Lower leg skin (tissue), 4 donors: Measurements from ENCODE around the gene ZDHHC3. TPM values are rescaled to one million over a fixed set of nuclear protein-coding genes. Genes with fewer than 3 reads are reported as not detected.

ENCODE experiments used
- DNase-seq, 2 donors: peaks; one replicate each; pipeline ENCODE4 v3.0.0-alpha.2; 2019; ENCODE audit warnings: low spot score in 2 of 2
- H3K4me3 ChIP-seq: fragments of 200-600 bp; sonication (generic); 2 replicates; pipeline ENCODE4 v1.5.1; 2017; ENCODE audit warnings: mild to moderate bottlenecking, low read depth; ENCODE audit not compliant: poor library complexity, severe bottlenecking
- POLR2A ChIP-seq, 2 donors: fragments of 450-650 bp; IDR thresholded peaks; one replicate each; pipeline ENCODE4 v1.6.1; 2016 to 2017; ENCODE audit warnings: antibody characterized with exemption in 2 of 2, mild to moderate bottlenecking in 1 of 2, moderate library complexity in 1 of 2
- WGBS, 2 donors: methylation state at CpG; one replicate each; pipeline ENCODE4 v1.1.5; 2018; 5-methylcytosine and 5-hydroxymethylcytosine counted together
- intact Hi-C: fragments of 100-400 bp; cut with DNase I; formaldehyde crosslinking; loops from one replicate; pipeline ENCODE4 v1.15.0; 2023; ENCODE audit warnings: low total_unique reads
- total RNA-seq, 4 donors: library from RNA; depleted of rRNA; stranded (reverse); fragments of >200 nt; gene quantifications; one replicate each; pipeline ENCODE4 v1.1.0, GENCODE V29; 2016
- TF ChIP-seq, protein P1 (sequence below), 3 donors: fragments of 450-650 bp; IDR thresholded peaks; one replicate each; pipeline ENCODE4 v1.5.1; 2016; ENCODE audit warnings: antibody characterized with exemption in 3 of 3, mild to moderate bottlenecking in 3 of 3, moderate library complexity in 2 of 3

Gene ZDHHC3
- total RNA-seq, 4 donors from 2014 or later = 146 to 177 (median 159) TPM

DNA sequence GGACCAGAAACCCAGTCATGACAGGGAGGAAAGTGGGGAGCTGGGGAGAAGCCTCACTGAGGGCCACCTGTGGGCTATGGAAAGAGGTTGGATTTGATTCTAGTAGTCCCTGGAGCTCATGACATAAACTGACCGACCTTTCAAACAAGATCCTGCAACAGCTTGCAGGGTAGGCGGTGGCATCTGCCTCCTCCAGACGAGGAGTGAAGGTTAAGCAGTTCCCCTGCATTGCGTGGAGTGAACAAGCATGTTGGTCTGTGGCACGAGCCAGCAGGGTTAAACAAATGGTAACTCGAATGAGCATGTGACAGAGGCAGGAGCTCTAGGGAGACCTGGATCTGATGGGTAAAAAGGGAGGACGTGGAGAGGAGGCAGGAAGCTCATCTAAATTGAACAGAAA, 88.9 kb downstream of the ZDHHC3 start:
- no peak overlapping the region for H3K4me3 ChIP-seq
- intact Hi-C loops = no loop called here
- TF ChIP-seq, protein P1, sequence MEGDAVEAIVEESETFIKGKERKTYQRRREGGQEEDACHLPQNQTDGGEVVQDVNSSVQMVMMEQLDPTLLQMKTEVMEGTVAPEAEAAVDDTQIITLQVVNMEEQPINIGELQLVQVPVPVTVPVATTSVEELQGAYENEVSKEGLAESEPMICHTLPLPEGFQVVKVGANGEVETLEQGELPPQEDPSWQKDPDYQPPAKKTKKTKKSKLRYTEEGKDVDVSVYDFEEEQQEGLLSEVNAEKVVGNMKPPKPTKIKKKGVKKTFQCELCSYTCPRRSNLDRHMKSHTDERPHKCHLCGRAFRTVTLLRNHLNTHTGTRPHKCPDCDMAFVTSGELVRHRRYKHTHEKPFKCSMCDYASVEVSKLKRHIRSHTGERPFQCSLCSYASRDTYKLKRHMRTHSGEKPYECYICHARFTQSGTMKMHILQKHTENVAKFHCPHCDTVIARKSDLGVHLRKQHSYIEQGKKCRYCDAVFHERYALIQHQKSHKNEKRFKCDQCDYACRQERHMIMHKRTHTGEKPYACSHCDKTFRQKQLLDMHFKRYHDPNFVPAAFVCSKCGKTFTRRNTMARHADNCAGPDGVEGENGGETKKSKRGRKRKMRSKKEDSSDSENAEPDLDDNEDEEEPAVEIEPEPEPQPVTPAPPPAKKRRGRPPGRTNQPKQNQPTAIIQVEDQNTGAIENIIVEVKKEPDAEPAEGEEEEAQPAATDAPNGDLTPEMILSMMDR (IDR thresholded peaks at IDR 0.05) = no peak
- TF ChIP-seq POLR2A (IDR thresholded peaks at IDR 0.05) = no peak
- WGBS, 2 donors = 52 to 56% methylated on average over 7 of the region's 7 CpGs
- no peak for DNase-seq

DNA sequence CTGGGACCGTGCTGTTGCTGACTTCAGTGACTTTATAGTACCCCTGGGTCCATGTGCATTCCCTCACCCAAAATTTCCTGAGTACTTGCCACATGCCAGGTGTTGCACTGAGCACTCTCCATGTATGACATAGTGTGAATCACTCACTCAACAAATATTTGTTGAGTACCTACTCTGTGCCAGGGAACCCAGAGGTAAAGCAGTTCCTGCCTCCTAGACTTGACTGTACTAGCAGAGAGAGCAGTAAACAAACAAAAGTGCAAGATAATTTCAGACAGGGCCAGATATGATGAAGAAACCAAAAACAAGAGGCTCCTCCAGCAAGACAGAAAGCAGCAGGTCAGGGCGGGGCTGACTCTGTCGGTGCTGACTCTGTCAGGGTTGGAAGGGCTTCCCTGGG, 89.4 kb downstream of the ZDHHC3 start:
- 38 to 49% methylated on average over 3 of the region's 3 CpGs for WGBS, 2 donors
- no peak for DNase-seq
- intact Hi-C loops = no loop called here
- H3K4me3 ChIP-seq = no peak overlapping the region
- TF ChIP-seq, protein P1 (IDR thresholded peaks at IDR 0.05) = no peak
- no peak for TF ChIP-seq POLR2A (IDR thresholded peaks at IDR 0.05)

DNA sequence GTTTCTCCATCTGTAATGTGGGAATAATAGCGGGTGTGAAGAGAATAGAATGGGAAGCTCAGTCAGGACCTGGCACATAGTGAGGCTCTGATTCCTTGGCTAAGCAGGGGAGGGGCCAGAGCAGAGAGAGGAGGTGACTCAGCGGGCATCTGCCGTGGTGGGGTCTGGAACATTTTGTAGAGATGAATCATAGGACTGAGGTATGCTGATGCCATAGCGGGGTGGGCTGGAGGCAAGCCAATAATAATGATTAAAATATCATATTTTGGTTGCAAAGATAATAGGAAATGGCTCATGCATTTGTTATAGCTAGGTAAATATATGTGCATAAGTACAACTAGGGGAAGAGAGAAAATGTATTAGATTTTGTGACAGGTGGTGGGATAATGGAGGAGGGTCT, 90.4 kb downstream of the ZDHHC3 start:
- no peak for DNase-seq
- no peak for TF ChIP-seq POLR2A (IDR thresholded peaks at IDR 0.05)
- TF ChIP-seq, protein P1 (IDR thresholded peaks at IDR 0.05) = no peak
- 29 to 35% methylated on average over 4 of the region's 4 CpGs for WGBS, 2 donors
- intact Hi-C loops = no loop called here
- no peak overlapping the region for H3K4me3 ChIP-seq

DNA sequence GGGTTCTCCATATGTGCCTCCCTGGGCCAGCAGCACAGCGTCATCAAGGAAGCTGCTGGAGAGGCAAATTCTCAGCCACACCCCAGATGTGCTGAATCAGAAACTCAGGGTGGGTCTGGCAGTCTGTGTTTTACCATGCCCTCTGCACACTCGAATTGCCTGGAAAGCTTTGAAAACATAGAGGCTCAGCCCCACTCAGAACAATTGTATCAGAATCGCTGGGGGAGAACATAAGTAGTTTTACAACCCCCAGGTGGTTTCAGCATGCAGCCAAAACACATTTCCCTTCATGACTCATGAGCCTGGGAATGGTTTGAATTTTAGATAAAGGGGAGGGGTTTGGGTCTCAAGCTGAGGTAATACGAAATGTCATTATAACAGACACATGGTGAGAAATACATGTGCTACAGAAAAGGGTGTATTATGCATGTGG, 92.0 kb downstream of the ZDHHC3 start:
- 10 to 20% methylated on average over 4 of the region's 4 CpGs for WGBS, 2 donors
- TF ChIP-seq, protein P1 (IDR thresholded peaks at IDR 0.05) = no peak
- no peak for TF ChIP-seq POLR2A (IDR thresholded peaks at IDR 0.05)
- intact Hi-C loops = no loop called here
- no peak for DNase-seq
- no peak overlapping the region for H3K4me3 ChIP-seq

DNA sequence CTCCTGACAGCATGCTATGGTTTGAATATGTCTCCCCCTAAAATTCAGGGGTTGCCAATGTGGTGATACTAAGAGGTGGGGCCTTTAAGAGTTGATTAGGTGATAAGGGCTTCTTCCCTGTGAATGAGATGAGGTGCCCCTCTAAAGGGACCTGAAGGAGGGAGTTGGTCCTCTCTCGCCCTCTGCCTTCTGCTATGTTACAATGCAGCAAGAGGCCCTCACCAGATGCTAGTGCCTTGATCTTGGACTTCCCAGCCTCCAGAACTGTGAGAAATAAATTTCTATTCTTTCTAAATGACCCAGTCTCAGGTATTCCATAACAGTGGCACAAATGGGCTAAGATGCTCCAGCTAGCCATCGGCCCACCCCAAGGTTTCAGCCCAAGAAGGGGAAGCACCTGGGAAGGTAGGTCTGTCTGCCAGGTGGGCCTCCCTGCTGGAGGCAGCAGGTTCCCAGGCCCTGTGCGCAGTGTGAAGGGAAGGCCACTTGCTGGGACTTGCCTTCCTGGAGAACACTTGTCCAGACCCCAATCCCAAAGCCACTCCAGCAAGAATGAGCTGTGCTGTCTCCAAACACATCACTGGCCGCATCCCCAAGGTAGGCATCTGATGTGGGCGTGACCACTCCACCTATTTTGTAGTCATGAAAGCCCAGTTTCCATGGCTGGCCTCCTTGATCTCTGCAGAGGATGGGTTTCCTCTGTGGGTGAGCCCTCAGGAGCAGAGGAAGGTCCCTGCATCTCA, 92.6 kb downstream of the ZDHHC3 start:
- WGBS, 2 donors = 66 to 68% methylated on average over 5 of the region's 5 CpGs
- intact Hi-C loops = no loop called here
- DNase-seq = no peak
- no peak overlapping the region for H3K4me3 ChIP-seq
- TF ChIP-seq, protein P1 (IDR thresholded peaks at IDR 0.05) = no peak
- TF ChIP-seq POLR2A (IDR thresholded peaks at IDR 0.05) = no peak

DNA sequence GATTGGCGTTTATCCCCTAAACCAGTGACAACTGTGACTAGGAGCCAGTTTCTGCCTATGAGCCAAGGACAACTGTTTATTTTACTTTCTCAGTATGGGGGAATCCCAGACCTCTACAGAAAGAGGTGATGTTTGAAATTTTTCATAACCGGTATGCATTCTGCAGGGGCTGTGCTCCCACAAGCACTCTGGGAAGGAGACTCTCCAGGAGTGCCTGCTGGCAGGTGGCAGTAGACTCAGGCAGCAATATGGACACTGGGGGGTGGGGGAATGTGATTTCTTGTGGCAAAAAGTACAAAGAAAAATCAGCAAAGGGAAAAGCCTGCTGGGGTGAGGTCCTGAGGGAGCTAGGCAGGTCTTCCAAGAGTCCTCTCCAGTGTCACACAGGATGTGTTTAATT, 95.7 kb downstream of the ZDHHC3 start:
- intact Hi-C loops = no loop called here

More for the DNA sequence above, 95.7 kb downstream of the ZDHHC3 start:
- WGBS, 2 donors = 69 to 75% methylated on average over 2 of the region's 2 CpGs
- TF ChIP-seq, protein P1 (IDR thresholded peaks at IDR 0.05) = no peak
- TF ChIP-seq POLR2A (IDR thresholded peaks at IDR 0.05) = no peak
- no peak overlapping the region for H3K4me3 ChIP-seq
- no peak for DNase-seq
